NB4 (cell line): Measurements from ENCODE around the gene ABRAXAS1.

Experiments used
- CTCF ChIP-seq: IDR thresholded peaks from one replicate; pipeline ENCODE4 v1.5.1; 2012; ENCODE audit warnings: low read depth, low read length
- MAX ChIP-seq: IDR thresholded peaks from 2 replicates; pipeline ENCODE4 v1.6.1; 2011; ENCODE audit warnings: low read depth, low read length
- POLR2A ChIP-seq: IDR thresholded peaks from 2 replicates; pipeline ENCODE4 v1.6.1; 2011; ENCODE audit warnings: mild to moderate bottlenecking; ENCODE audit not compliant: insufficient read length; ENCODE audit errors: extremely low read depth

DNA sequence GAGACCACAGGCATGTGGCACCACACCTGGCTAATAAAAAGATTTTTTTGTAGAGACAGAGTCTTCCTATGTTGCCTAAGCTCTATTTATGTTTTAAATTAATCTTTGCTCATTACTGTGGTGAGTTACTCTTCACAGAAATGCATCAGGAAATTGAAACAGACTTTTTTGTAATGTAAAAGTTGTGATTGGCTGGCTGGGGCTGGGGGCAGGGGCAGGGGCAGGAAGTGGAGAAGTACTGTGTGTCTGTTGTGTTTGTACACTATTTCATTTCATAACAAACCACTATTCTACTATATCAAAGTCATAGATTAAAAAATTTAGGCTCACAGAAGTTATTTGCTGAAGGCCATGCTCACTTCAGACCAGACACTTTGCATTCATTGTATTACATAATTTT is 19.1 kb upstream of the ABRAXAS1 start:
- TF ChIP-seq CTCF (no peak), POLR2A (no peak), MAX (no peak)
